ENCODE measurements around the gene ADRA2C.

- TF ChIP-seq CTCF (IDR thresholded peaks at IDR 0.05) (no peak), POLR2AphosphoS5 (IDR thresholded peaks at IDR 0.05) (no peak)
Observed at GRCh38 chr4:3792813-3793212, 26.6 kb downstream of the ADRA2C start.
